Neural cell (in vitro differentiated cells): ENCODE results near the gene GIMAP6. TPM values are rescaled to one million over a fixed set of nuclear protein-coding genes. Genes with fewer than 3 reads are reported as not detected.

Source experiments
- H2AFZ ChIP-seq: fragments of 200-600, 300-800 bp; sonication (generic), shearing (Covaris generic); 2 replicates; pipeline ENCODE4 v1.6.0; 2014; ENCODE audit warnings: low read depth, mild to moderate bottlenecking, antibody characterized with exemption, low read length, moderate library complexity
- H3F3A ChIP-seq: fragments of 200-600 bp; shearing (Covaris generic); 2 replicates; pipeline ENCODE4 v1.6.1; 2016; ENCODE audit warnings: mild to moderate bottlenecking, moderate library complexity, mixed read lengths, antibody characterized with exemption, low read length; ENCODE audit not compliant: insufficient read depth, poor library complexity, severe bottlenecking
- H3K27ac ChIP-seq: fragments of 200-600, 300-800 bp; sonication (generic), shearing (Covaris generic); 2 replicates; pipeline ENCODE4 v1.5.1; 2014; ENCODE audit warnings: mild to moderate bottlenecking, low read length, moderate library complexity
- H3K27me3 ChIP-seq: fragments of 300-800, 200-600 bp; sonication (generic), shearing (Covaris generic); 2 replicates; pipeline ENCODE4 v1.6.0; 2014; ENCODE audit warnings: mild to moderate bottlenecking, low read depth, low read length, moderate library complexity; ENCODE audit not compliant: insufficient read depth
- H3K36me3 ChIP-seq: fragments of 300-800, 200-600 bp; sonication (generic), shearing (Covaris generic); 2 replicates; pipeline ENCODE4 v1.5.1; 2014; ENCODE audit warnings: mild to moderate bottlenecking, antibody characterized with exemption, low read length, moderate library complexity; ENCODE audit not compliant: insufficient read depth
- H3K4me2 ChIP-seq: fragments of 300-800, 200-600 bp; sonication (generic), shearing (Covaris generic); 2 replicates; pipeline ENCODE4 v1.6.0; 2014; ENCODE audit warnings: mild to moderate bottlenecking, low read length
- H3K4me3 ChIP-seq: fragments of 300-800, 200-600 bp; sonication (generic), shearing (Covaris generic); 2 replicates; pipeline ENCODE4 v1.5.1; 2014; ENCODE audit warnings: mild to moderate bottlenecking, low read length, moderate library complexity
- H3K79me2 ChIP-seq: fragments of 200-600 bp; shearing (Covaris generic); replicated peaks from 2 replicates; pipeline ENCODE4 v1.6.0; 2014; ENCODE audit warnings: mild to moderate bottlenecking, low read length, moderate library complexity; ENCODE audit not compliant: insufficient read depth
- H3K9ac ChIP-seq: fragments of 300-800, 200-600 bp; sonication (generic), shearing (Covaris generic); 2 replicates; pipeline ENCODE4 v1.6.1; 2016; ENCODE audit warnings: mild to moderate bottlenecking, low read length, mixed read lengths
- H3K9me2 ChIP-seq: fragments of 200-600 bp; shearing (Covaris generic); 2 replicates; pipeline ENCODE4 v1.6.1; 2016; ENCODE audit warnings: mild to moderate bottlenecking, low read length, mixed read lengths; ENCODE audit not compliant: insufficient read depth
- H3K9me3 ChIP-seq: fragments of 200-600, 300-800 bp; sonication (generic), shearing (Covaris generic); 2 replicates; pipeline ENCODE4 v1.6.1; 2016; ENCODE audit warnings: mild to moderate bottlenecking, mixed run types, low read length, moderate library complexity, mixed read lengths
- H4K20me1 ChIP-seq: fragments of 200-600 bp; shearing (Covaris generic); 2 replicates; pipeline ENCODE4 v1.6.1; 2016; ENCODE audit warnings: mild to moderate bottlenecking, mixed run types; ENCODE audit not compliant: insufficient read depth
- EP300 ChIP-seq: fragments of 450-650 bp; conservative IDR thresholded peaks from 2 replicates; pipeline ENCODE4 v1.6.1; 2014; ENCODE audit warnings: antibody characterized with exemption, mild to moderate bottlenecking, moderate library complexity; ENCODE audit not compliant: poor library complexity, severe bottlenecking
- EZH2 ChIP-seq: fragments of 200-600, 300-800 bp; shearing (Covaris generic), sonication (generic); IDR thresholded peaks from 2 replicates; pipeline ENCODE4 v1.6.1; 2014; ENCODE audit warnings: antibody characterized with exemption, low read length, borderline replicate concordance, mild to moderate bottlenecking; ENCODE audit not compliant: insufficient read depth, poor library complexity, severe bottlenecking
- MXI1 ChIP-seq: fragments of 450-650 bp; conservative IDR thresholded peaks from 2 replicates; pipeline ENCODE4 v1.6.1; 2014; ENCODE audit warnings: antibody characterized with exemption, mild to moderate bottlenecking; ENCODE audit not compliant: poor library complexity, severe bottlenecking
- POLR2AphosphoS5 ChIP-seq: IDR thresholded peaks from 2 replicates; pipeline ENCODE4 v1.6.1; 2012
- RAD21 ChIP-seq: fragments of 450-650 bp; conservative IDR thresholded peaks from 2 replicates; pipeline ENCODE4 v1.6.1; 2014; ENCODE audit warnings: antibody characterized with exemption, mild to moderate bottlenecking, moderate library complexity
- SMC3 ChIP-seq: fragments of 450-650 bp; conservative IDR thresholded peaks from 2 replicates; pipeline ENCODE4 v1.6.1; 2014; ENCODE audit warnings: antibody characterized with exemption, mild to moderate bottlenecking, moderate library complexity; ENCODE audit not compliant: poor library complexity
- TAF1 ChIP-seq: IDR thresholded peaks from 2 replicates; pipeline ENCODE4 v1.6.1; 2012; ENCODE audit warnings: low read depth
- polyA plus RNA-seq: library from polyadenylated mRNA; depleted of rRNA; stranded (reverse); fragments of >200 nt; gene quantifications from 2 replicates; pipeline ENCODE4 v1.2.3, GENCODE V29; 2014
- TF ChIP-seq, protein P1 (sequence below): IDR thresholded peaks from 2 replicates; pipeline ENCODE4 v1.6.1; 2012; ENCODE audit warnings: borderline replicate concordance
- TF ChIP-seq, protein P2 (sequence below): fragments of 450-650 bp; IDR thresholded peaks from 2 replicates; pipeline ENCODE4 v1.5.1; 2014; ENCODE audit warnings: antibody characterized with exemption, mild to moderate bottlenecking, moderate library complexity; ENCODE audit not compliant: poor library complexity, severe bottlenecking

GIMAP6 gene
- polyA plus RNA-seq, 1 donor from 2014 or later = not detected

DNA sequence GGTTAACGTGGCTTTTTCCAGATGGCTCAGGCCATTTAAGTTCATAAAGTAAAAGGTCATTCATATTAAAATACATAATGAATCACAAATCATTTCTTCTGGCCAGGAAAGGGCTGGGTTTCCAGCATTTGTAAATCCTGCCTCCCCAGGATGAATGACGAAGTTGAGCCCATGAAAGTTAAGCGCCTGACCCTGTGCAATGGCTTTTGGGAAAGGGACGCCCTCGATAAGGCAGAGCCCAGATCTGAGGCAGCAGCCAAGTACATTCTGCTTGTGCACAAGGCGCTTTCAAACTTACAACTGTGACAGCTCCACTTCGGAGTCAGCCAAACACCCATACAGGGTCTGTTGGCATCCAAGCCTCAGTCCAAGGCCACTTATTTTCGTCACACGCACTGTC is 2.8 kb downstream of the GIMAP6 start:
- H4K20me1 ChIP-seq = no peaks in the 10 kb centered on the region
- no peaks in the 10 kb centered on the region for H3K9me2 ChIP-seq
- H3K79me2 ChIP-seq = no peaks in the 10 kb centered on the region
- TF ChIP-seq TAF1 (no peak), SMC3 (no peak), RAD21 (no peak), POLR2AphosphoS5 (no peak), EP300 (no peak), EZH2 (no peak), MXI1 (no peak)
- TF ChIP-seq, protein P1, sequence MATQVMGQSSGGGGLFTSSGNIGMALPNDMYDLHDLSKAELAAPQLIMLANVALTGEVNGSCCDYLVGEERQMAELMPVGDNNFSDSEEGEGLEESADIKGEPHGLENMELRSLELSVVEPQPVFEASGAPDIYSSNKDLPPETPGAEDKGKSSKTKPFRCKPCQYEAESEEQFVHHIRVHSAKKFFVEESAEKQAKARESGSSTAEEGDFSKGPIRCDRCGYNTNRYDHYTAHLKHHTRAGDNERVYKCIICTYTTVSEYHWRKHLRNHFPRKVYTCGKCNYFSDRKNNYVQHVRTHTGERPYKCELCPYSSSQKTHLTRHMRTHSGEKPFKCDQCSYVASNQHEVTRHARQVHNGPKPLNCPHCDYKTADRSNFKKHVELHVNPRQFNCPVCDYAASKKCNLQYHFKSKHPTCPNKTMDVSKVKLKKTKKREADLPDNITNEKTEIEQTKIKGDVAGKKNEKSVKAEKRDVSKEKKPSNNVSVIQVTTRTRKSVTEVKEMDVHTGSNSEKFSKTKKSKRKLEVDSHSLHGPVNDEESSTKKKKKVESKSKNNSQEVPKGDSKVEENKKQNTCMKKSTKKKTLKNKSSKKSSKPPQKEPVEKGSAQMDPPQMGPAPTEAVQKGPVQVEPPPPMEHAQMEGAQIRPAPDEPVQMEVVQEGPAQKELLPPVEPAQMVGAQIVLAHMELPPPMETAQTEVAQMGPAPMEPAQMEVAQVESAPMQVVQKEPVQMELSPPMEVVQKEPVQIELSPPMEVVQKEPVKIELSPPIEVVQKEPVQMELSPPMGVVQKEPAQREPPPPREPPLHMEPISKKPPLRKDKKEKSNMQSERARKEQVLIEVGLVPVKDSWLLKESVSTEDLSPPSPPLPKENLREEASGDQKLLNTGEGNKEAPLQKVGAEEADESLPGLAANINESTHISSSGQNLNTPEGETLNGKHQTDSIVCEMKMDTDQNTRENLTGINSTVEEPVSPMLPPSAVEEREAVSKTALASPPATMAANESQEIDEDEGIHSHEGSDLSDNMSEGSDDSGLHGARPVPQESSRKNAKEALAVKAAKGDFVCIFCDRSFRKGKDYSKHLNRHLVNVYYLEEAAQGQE = no peak
- TF ChIP-seq, protein P2, sequence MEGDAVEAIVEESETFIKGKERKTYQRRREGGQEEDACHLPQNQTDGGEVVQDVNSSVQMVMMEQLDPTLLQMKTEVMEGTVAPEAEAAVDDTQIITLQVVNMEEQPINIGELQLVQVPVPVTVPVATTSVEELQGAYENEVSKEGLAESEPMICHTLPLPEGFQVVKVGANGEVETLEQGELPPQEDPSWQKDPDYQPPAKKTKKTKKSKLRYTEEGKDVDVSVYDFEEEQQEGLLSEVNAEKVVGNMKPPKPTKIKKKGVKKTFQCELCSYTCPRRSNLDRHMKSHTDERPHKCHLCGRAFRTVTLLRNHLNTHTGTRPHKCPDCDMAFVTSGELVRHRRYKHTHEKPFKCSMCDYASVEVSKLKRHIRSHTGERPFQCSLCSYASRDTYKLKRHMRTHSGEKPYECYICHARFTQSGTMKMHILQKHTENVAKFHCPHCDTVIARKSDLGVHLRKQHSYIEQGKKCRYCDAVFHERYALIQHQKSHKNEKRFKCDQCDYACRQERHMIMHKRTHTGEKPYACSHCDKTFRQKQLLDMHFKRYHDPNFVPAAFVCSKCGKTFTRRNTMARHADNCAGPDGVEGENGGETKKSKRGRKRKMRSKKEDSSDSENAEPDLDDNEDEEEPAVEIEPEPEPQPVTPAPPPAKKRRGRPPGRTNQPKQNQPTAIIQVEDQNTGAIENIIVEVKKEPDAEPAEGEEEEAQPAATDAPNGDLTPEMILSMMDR = no peak
- no peaks in the 10 kb centered on the region for H3K9me3 ChIP-seq
- H3F3A ChIP-seq = no peaks in the 10 kb centered on the region
- H3K36me3 ChIP-seq = no peaks in the 10 kb centered on the region
- no peak overlapping the region for H3K27ac ChIP-seq
- no peak overlapping the region for H3K4me2 ChIP-seq
- no peak overlapping the region for H3K4me3 ChIP-seq
- no peak overlapping the region for H2AFZ ChIP-seq
- H3K27me3 ChIP-seq = no peaks in the 10 kb centered on the region
- H3K9ac ChIP-seq = no peak overlapping the region

DNA sequence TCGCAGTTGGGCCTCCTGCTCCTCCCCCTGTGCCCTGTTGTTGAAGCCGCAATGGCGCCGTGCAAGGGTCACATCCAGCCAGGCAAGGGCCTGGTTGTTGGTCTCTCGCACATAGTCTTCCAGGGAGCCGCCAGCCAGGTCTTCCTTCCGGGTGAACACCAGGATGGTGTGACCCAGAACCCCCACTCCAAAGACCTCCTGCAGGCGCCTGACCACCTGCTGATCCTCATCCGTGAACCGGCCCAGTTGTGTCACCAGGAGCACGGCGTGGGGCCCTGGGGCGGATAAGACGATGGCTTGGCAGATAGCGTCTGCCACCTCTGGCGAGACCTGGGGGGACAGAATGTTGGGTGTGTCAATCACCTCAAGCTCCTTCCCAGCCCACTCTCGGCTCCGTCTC is 4.2 kb downstream of the GIMAP6 start:
- TF ChIP-seq TAF1 = no peak
- TF ChIP-seq SMC3 = no peak
- no peak for TF ChIP-seq EZH2
- no peak for TF ChIP-seq RAD21
- TF ChIP-seq POLR2AphosphoS5 = no peak
- no peak for TF ChIP-seq EP300
- TF ChIP-seq MXI1 = no peak
- TF ChIP-seq, protein P2 = no peak
- TF ChIP-seq, protein P1 = no peak
- H3F3A ChIP-seq = no peaks in the 10 kb centered on the region
- no peak overlapping the region for H3K9ac ChIP-seq
- H3K27me3 ChIP-seq = no peaks in the 10 kb centered on the region
- H3K9me3 ChIP-seq = no peaks in the 10 kb centered on the region
- H4K20me1 ChIP-seq = no peaks in the 10 kb centered on the region
- H3K36me3 ChIP-seq = no peaks in the 10 kb centered on the region
- no peak overlapping the region for H3K4me2 ChIP-seq
- no peak overlapping the region for H3K4me3 ChIP-seq
- H3K9me2 ChIP-seq = no peaks in the 10 kb centered on the region
- H3K79me2 ChIP-seq = no peaks in the 10 kb centered on the region
- H3K27ac ChIP-seq = no peak overlapping the region
- H2AFZ ChIP-seq = no peak overlapping the region
